Ovary (tissue), 9 donors: ENCODE measurements around the gene CBLC. TPM values are rescaled to one million over a fixed set of nuclear protein-coding genes. Genes with fewer than 3 reads are reported as not detected.

ENCODE experiments used
- DNase-seq, 5 donors: peaks; one replicate each; pipeline ENCODE4 v3.0.0-alpha.2; 2019 to 2020
- H3K27ac ChIP-seq, 2 donors: fragments of 200-600 bp; one replicate each; pipeline versions ENCODE4 v1.5.1 to v1.8.0; 2019 to 2022
- H3K27me3 ChIP-seq: fragments of 200-600 bp; one replicate; pipeline ENCODE4 v1.8.0; 2022
- H3K36me3 ChIP-seq: fragments of 200-600 bp; sonication (generic); one replicate; pipeline ENCODE4 v1.5.1; 2019
- H3K4me1 ChIP-seq: one replicate; pipeline ENCODE4 v1.8.1; 2013; ENCODE audit warnings: mild to moderate bottlenecking, moderate library complexity; ENCODE audit not compliant: insufficient read depth
- H3K4me3 ChIP-seq: fragments of 200-600 bp; sonication (generic); one replicate; pipeline ENCODE4 v1.5.1; 2017
- H3K9me3 ChIP-seq, 2 donors: fragments of 200-600 bp in 1 of 2; sonication (generic) in 1 of 2; one replicate each; pipeline versions ENCODE4 v1.5.1 to v1.8.1; 2013 to 2019; ENCODE audit warnings: mild to moderate bottlenecking in 1 of 2, moderate library complexity in 1 of 2
- EP300 ChIP-seq: sonication (generic); formaldehyde crosslinking; IDR thresholded peaks from one replicate; pipeline ENCODE4 v1.6.1; 2017; ENCODE audit warnings: antibody characterized with exemption
- POLR2A ChIP-seq: fragments of 450-650 bp; IDR thresholded peaks from one replicate; pipeline ENCODE4 v1.6.1; 2017; ENCODE audit warnings: antibody characterized with exemption, mild to moderate bottlenecking, moderate library complexity
- WGBS, 3 donors: extraction: QIAGEN DNeasy Blood & Tissue Kit in 1 of 3; methylation state at CpG; one replicate each; pipeline versions ENCODE4 v1.1.5 to v1.1.7; 2013 to 2017; 5-methylcytosine and 5-hydroxymethylcytosine counted together
- intact Hi-C, 4 donors: fragments of 100-400 bp; cut with DNase I; formaldehyde crosslinking; loops; one replicate each; pipeline versions ENCODE4 v1.11.0 to v1.15.1; 2022 to 2023
- polyA plus RNA-seq, 2 donors: library from polyadenylated mRNA; stranded (reverse); fragments of 200-250 nt in 1 of 2; fragments of 350-450 nt in 1 of 2; fragmentation: Illumina TruSeq in 1 of 2; extraction: RNeasy Lipid Tissue Mini Kit (QIAGEN cat#74804) in 1 of 2; gene quantifications; one replicate each; pipeline ENCODE4 v1.2.3, GENCODE V29; 2013 to 2014
- total RNA-seq, 7 donors: library from RNA; depleted of rRNA in 2 of 7; stranded (reverse); fragments of >200 nt in 2 of 7; fragmentation: NEBNext Ultra II Directional in 3 of 7; extraction: Animal tissue kit (Norgen Biotek cat#: 25700) in 3 of 7; gene quantifications; one replicate each; pipeline versions ENCODE4 v1.1.0 to v1.2.4, GENCODE V29; 2016 to 2023
- TF ChIP-seq, protein P1 (sequence below), 3 donors: fragments of 450-650 bp in 2 of 3; fragments of 200-600 bp in 1 of 3; IDR thresholded peaks; one replicate each; pipeline versions ENCODE4 v1.5.1 to v1.8.0; 2016 to 2022; ENCODE audit warnings: antibody characterized with exemption in 3 of 3, mild to moderate bottlenecking in 1 of 3
- donor health status: DM: no; HTN: no; CAD: no; lungs with moderate emphysema.
- donor health status: DM: no; HTN: no; CAD: no.
- donor health status: Bipolar disorder and iron deficiency.
- donor health status: DM: yes; HTN: yes; CAD: no.
- donor health status: DM: no; HTN: no; CAD: no.
- donor health status: DM: yes; HTN: yes; CAD: no.

The CBLC gene
- total and polyA plus RNA-seq, 9 donors, result 0.08 to 10.3 (median 1.8) TPM; not detected in 3

DNA sequence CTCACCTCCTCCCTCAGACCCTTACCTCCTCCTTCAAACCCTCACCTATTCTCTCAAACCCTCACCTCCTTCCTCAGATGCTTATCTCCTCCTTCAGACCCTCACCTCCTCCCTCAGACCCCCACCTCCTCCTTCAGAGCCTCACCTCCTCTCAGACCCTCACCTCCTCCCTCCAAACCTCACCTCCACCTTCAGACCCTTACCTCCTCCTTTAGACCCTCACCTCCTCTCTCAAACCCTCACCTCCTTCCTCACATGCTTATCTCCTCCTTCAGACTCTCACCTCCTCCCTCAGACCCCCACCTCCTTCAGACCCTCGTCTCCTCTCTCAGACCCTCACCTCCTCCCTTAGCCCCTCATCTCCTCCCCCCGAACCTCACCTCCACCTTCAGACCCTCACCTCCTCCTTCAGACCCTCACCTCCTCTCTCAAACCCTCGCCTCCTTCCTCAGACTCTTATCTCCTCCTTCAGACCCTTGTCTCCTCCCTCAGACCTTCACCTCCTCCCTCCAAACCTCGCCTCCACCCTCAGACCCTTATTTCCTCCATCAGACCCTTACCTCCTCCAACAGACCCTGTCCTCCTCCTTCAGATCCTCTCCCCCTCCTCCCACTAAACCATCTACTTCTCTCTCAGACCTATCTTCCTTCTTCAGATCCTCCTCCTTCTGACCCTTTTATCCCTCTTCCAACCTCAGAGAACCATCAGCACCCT lies 31.6 kb upstream of the CBLC start:
- Histone ChIP-seq H3K9me3 (no peaks in the 10 kb centered on the region), H3K27me3 (no peaks in the 10 kb centered on the region), H3K36me3 (no peaks in the 10 kb centered on the region), H3K4me3 (no peak overlapping the region), H3K4me1 (peaks cover 24% of the 10 kb centered on the region), H3K27ac (peak overlapping the region; percentile 62 to 83)
- intact Hi-C loops, result no loop called here
- DNase-seq, result no peak
- TF ChIP-seq POLR2A, result no peak
- 54 to 77% (median 72%) methylated on average over 4 of the region's 4 CpGs for WGBS, 3 donors

GRCh38 chr19:44746616-44746945 lies 31.1 kb upstream of the CBLC start:
- Histone ChIP-seq H3K4me1 (peaks cover 24% of the 10 kb centered on the region), H3K27me3 (no peaks in the 10 kb centered on the region), H3K27ac (peak overlapping the region; percentile 53 to 83), H3K9me3 (no peaks in the 10 kb centered on the region), H3K4me3 (no peak overlapping the region), H3K36me3 (no peaks in the 10 kb centered on the region)
- TF ChIP-seq EP300, result no peak
- TF ChIP-seq, protein P1, sequence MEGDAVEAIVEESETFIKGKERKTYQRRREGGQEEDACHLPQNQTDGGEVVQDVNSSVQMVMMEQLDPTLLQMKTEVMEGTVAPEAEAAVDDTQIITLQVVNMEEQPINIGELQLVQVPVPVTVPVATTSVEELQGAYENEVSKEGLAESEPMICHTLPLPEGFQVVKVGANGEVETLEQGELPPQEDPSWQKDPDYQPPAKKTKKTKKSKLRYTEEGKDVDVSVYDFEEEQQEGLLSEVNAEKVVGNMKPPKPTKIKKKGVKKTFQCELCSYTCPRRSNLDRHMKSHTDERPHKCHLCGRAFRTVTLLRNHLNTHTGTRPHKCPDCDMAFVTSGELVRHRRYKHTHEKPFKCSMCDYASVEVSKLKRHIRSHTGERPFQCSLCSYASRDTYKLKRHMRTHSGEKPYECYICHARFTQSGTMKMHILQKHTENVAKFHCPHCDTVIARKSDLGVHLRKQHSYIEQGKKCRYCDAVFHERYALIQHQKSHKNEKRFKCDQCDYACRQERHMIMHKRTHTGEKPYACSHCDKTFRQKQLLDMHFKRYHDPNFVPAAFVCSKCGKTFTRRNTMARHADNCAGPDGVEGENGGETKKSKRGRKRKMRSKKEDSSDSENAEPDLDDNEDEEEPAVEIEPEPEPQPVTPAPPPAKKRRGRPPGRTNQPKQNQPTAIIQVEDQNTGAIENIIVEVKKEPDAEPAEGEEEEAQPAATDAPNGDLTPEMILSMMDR (IDR thresholded peaks at IDR 0.05), result no peak
- no peak for TF ChIP-seq POLR2A
- 68 to 78% (median 73%) methylated on average over 5 of the region's 5 CpGs for WGBS, 3 donors
- peak in 2 of 5 donors; percentile 36 to 47 for DNase-seq
- intact Hi-C loops, result no loop called here

GRCh38 chr19:44746946-44747738 lies 30.5 kb upstream of the CBLC start:
- TF ChIP-seq POLR2A, result peak; percentile 13
- TF ChIP-seq, protein P1 (IDR thresholded peaks at IDR 0.05), result no peak
- TF ChIP-seq EP300, result peak; percentile 87
- Histone ChIP-seq H3K4me3 (peak overlapping the region; percentile 64), H3K36me3 (no peaks in the 10 kb centered on the region), H3K4me1 (peaks cover 22% of the 10 kb centered on the region), H3K27ac (peak overlapping the region; percentile 83 to 85), H3K9me3 (no peaks in the 10 kb centered on the region), H3K27me3 (no peaks in the 10 kb centered on the region)
- 4 to 7% (median 6%) methylated on average over 29 to 34 of the region's 34 CpGs for WGBS, 3 donors
- intact Hi-C loops, result no loop called here
- DNase-seq, result peak; percentile 95 to 97 (median 95)

GRCh38 chr19:44747739-44748425 lies 29.8 kb upstream of the CBLC start:
- H3K4me1 ChIP-seq, result peaks cover 19% of the 10 kb centered on the region
- TF ChIP-seq, protein P1 (IDR thresholded peaks at IDR 0.05), result no peak
- TF ChIP-seq EP300, result no peak
- TF ChIP-seq POLR2A, result no peak
- intact Hi-C loops, result no loop called here
- H3K9me3 ChIP-seq, result no peaks in the 10 kb centered on the region
- 0 to 1% (median 0%) methylated on average over 26 of the region's 26 CpGs for WGBS, 3 donors
- no peaks in the 10 kb centered on the region for H3K27me3 ChIP-seq
- peak overlapping the region; percentile 64 for H3K4me3 ChIP-seq
- DNase-seq, result peak; percentile 61 to 79 (median 76)
- no peaks in the 10 kb centered on the region for H3K36me3 ChIP-seq
- peak overlapping the region; percentile 82 to 85 for H3K27ac ChIP-seq
